Kidney epithelial cell (primary cell): Measurements from ENCODE around the gene SPOCK1. TPM values are rescaled to one million over a fixed set of nuclear protein-coding genes. Genes with fewer than 3 reads are reported as not detected.

Source experiments
- DNase-seq: peaks from one replicate; pipeline ENCODE4 v3.0.0-alpha.2; 2010; ENCODE audit warnings: low read depth
- H3K27me3 ChIP-seq: 2 replicates; pipeline ENCODE4 v1.6.0; 2011; ENCODE audit warnings: low read length; ENCODE audit not compliant: control insufficient read depth, insufficient read depth
- H3K36me3 ChIP-seq: 2 replicates; pipeline ENCODE4 v1.5.1; 2011; ENCODE audit warnings: low read length; ENCODE audit not compliant: control insufficient read depth, insufficient read depth
- H3K4me3 ChIP-seq: 2 replicates; pipeline ENCODE4 v1.5.1; 2011; ENCODE audit warnings: low read depth, mild to moderate bottlenecking, control low read depth, low read length
- total RNA-seq: library from RNA; depleted of rRNA; stranded (reverse); fragments of >200 nt; gene quantifications from 2 replicates; pipeline ENCODE4 v1.2.3, GENCODE V29; 2015
- TF ChIP-seq, protein P1 (sequence below): IDR thresholded peaks from 2 replicates; pipeline ENCODE4 v1.5.1; 2011; ENCODE audit warnings: mild to moderate bottlenecking, moderate library complexity, low read length, control low read depth, inconsistent platforms; ENCODE audit not compliant: insufficient read depth, poor library complexity, severe bottlenecking

The SPOCK1 gene
- total RNA-seq, 1 donor from 2014 or later: 13.1 TPM

DNA sequence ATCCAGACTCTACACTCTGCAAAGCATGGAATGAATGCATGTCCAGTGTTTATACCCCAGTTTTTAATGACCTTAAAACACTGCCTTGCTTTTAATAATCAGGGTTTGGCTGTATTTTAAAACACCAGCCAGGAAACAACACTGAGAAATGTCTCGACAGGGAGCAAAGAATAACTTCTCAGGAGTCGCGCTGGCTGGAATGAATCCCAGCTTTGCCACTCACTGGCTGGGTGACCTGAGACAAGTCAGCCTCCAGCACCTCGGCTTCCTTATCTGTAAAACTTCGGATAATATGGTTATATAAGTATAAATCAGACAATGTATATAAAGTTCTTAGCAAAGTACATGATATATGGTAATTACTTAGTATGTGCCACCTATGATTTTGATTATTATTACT, 505.0 kb downstream of the SPOCK1 start:
- Histone ChIP-seq H3K27me3 (no peaks in the 10 kb centered on the region), H3K4me3 (no peak overlapping the region), H3K36me3 (no peaks in the 10 kb centered on the region)
- DNase-seq: no peak
- TF ChIP-seq, protein P1, sequence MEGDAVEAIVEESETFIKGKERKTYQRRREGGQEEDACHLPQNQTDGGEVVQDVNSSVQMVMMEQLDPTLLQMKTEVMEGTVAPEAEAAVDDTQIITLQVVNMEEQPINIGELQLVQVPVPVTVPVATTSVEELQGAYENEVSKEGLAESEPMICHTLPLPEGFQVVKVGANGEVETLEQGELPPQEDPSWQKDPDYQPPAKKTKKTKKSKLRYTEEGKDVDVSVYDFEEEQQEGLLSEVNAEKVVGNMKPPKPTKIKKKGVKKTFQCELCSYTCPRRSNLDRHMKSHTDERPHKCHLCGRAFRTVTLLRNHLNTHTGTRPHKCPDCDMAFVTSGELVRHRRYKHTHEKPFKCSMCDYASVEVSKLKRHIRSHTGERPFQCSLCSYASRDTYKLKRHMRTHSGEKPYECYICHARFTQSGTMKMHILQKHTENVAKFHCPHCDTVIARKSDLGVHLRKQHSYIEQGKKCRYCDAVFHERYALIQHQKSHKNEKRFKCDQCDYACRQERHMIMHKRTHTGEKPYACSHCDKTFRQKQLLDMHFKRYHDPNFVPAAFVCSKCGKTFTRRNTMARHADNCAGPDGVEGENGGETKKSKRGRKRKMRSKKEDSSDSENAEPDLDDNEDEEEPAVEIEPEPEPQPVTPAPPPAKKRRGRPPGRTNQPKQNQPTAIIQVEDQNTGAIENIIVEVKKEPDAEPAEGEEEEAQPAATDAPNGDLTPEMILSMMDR: no peak

DNA sequence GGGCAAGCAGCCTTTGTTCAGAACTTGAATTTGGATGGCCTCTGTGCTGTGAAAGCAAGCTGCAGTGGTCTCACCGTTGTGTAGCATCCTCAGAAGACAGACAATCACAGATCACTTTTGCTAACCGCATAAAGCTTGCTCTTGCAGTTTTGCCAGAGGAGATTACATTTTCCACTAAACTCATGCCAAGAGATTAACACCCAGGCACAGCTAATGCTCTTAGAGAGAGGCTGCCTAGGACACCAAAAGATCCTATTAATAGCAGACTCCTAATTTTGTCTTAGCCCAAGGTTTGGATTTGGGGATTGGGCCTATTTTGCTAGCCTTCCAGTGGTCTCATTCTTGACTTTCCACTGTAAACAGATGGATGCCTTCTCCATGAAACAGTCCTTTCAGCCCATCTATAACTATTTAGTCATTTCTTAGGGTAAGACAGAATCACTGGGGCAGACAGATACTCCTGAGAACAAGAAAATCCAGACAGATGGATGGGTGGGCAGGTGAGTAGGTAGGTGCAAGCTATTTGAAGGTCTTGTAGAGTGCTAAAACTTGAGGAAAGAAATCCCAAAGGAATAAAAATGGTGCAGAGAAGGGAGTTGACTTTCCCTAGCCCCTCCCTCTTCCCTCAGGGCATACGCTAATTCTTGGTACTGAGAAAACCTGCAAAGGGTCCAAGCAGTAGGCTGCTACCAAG, 506.2 kb downstream of the SPOCK1 start:
- TF ChIP-seq, protein P1: no peak
- Histone ChIP-seq H3K4me3 (no peak overlapping the region), H3K27me3 (no peaks in the 10 kb centered on the region), H3K36me3 (no peaks in the 10 kb centered on the region)
- no peak for DNase-seq

DNA sequence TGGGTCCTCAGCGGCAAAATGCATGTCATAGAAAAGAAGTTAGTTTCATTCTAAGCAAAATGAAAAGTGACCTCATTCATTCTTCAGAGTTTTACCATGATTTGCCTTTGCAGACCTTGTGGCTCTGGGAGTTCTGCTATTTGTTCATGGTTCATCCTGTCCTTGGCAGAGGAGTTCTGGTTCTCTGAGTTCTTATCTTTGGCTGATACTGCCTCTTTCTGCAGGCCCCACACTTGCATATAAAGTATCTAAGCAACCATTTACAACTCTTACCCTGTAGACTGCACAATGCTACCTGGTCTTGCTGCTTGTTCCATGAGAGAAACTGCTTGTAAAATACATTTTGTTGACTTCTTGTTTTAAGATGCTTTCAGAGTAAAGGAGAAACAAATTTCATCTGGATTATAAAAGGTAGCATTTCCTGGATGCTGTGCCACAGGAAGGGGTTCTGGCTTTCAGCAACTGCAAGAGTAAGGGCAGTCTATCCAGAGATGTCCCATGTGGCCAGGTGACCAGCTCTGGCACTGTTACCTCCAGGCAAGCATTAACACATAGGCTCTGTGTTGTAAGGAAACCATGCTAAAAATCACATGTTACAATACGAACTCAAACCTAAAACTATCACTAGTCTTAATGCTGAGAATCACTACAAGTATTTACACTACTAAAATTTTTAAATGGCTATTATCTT, 513.2 kb downstream of the SPOCK1 start:
- H3K27me3 ChIP-seq: no peaks in the 10 kb centered on the region
- no peak overlapping the region for H3K4me3 ChIP-seq
- no peak for DNase-seq
- TF ChIP-seq, protein P1: no peak
- H3K36me3 ChIP-seq: no peaks in the 10 kb centered on the region

DNA sequence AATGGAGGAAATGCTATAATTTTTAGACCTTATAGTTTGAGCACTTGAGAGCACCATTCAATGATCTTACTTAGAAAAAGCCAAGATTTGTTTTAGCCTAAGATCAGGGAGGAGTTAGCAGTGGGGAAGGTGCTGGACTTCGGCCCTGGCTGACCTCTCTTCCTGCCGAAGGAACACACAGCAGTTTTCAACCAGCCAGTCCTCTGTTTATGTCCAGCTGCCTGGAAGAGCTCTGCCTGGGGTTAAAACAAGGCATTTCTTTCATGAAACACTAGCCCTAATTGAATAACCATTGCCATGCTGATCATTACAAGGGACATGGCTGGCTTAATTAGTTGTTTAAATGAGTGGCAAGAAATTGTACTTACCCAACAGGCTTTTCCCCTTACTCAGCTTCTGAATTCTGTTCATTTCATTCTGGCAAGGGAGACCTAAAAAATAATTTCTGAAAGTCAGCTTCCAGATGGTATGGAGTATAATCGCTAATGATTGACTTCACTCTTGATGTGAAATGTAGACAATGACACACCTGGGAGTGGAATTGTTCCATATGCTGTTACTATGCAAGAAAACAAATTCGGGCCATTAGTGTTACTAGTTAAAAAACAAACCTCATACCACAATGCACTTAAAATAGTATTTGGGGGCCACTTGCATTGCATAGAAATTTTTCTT, 514.2 kb downstream of the SPOCK1 start:
- no peak for DNase-seq
- Histone ChIP-seq H3K27me3 (no peaks in the 10 kb centered on the region), H3K36me3 (no peaks in the 10 kb centered on the region), H3K4me3 (no peak overlapping the region)
- TF ChIP-seq, protein P1: no peak

DNA sequence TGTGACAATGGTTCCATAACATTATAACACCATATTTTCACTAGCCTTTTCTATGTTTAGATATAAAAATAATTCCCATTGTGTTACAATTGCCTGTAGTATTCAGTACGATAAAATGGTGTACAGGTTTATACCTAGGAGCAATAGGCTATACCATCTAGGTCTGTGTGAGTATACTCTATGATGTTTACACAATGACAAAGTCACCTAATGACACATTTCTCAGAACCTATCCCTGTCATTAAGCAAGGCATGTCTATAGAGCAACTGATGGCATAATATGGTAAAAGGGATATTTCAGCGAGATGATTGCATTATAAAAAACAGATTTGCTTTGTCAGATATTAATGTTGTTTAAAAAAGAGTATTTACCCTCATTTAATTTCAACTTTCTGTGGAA, 517.2 kb downstream of the SPOCK1 start:
- Histone ChIP-seq H3K36me3 (no peaks in the 10 kb centered on the region), H3K4me3 (no peak overlapping the region), H3K27me3 (no peaks in the 10 kb centered on the region)
- TF ChIP-seq, protein P1: no peak
- no peak for DNase-seq
